PC-3 (cell line): ENCODE data around the gene CIC. TPM values are rescaled to one million over a fixed set of nuclear protein-coding genes. Genes with fewer than 3 reads are reported as not detected.

Source experiments
- ATAC-seq: fragments of 200-7000 bp; cut with Tn5 transposase; 2 replicates; pipeline ENCODE4 v1.9.1; 2020; ENCODE audit warnings: mild to moderate bottlenecking, moderate library complexity
- BruUV-seq: library from RNA; stranded (reverse); fragments of 400-500 nt; replicated peaks from 2 replicates; lab custom pipeline; 2021; lab: Mats Ljungman, UMichigan
- CTCF ChIA-PET: fragments of 300-600 bp; sonication (Branson Sonifier 250); formaldehyde crosslinking; loops from one replicate; lab custom pipeline; 2022; ENCODE audit warnings: antibody characterized with exemption; lab: Charles Lee
- POLR2A ChIA-PET: fragments of 300-600 bp; sonication (Branson Sonifier 250); formaldehyde crosslinking; loops from one replicate; lab custom pipeline; 2022; ENCODE audit warnings: antibody characterized with exemption; ENCODE audit not compliant: unreplicated experiment; lab: Charles Lee
- DNase-seq: peaks from one replicate; pipeline ENCODE4 v3.0.0-alpha.2; 2015
- H2AFZ ChIP-seq: fragments of 300-600 bp; sonication (generic); 2 replicates; pipeline ENCODE4 v1.6.0; 2016; ENCODE audit warnings: antibody characterized with exemption, low read length
- H3F3A ChIP-seq: fragments of 300-600 bp; sonication (generic); one replicate; pipeline ENCODE4 v1.6.0; 2017; ENCODE audit warnings: antibody characterized with exemption, low read length, control low read depth, mild to moderate bottlenecking; ENCODE audit not compliant: unreplicated experiment
- H3K27ac ChIP-seq: fragments of 300-600 bp; sonication (generic); 2 replicates; pipeline ENCODE4 v1.5.1; 2016; ENCODE audit warnings: mild to moderate bottlenecking, low read length
- H3K27me3 ChIP-seq: fragments of 300-600 bp; sonication (generic); 2 replicates; pipeline ENCODE4 v1.6.1; 2016; ENCODE audit warnings: low read length, mixed read lengths
- H3K36me3 ChIP-seq: fragments of 300-600 bp; sonication (generic); 2 replicates; pipeline ENCODE4 v1.6.1; 2016; ENCODE audit warnings: low read depth, mixed run types, low read length, mixed read lengths
- H3K4me1 ChIP-seq: fragments of 300-600 bp; sonication (generic); 2 replicates; pipeline ENCODE4 v1.5.1; 2016; ENCODE audit warnings: low read length; ENCODE audit not compliant: insufficient read depth
- H3K4me2 ChIP-seq: fragments of 300-600 bp; sonication (generic); 2 replicates; pipeline ENCODE4 v1.6.0; 2016; ENCODE audit warnings: low read length
- H3K4me3 ChIP-seq: fragments of 300-600 bp; sonication (generic); 2 replicates; pipeline ENCODE4 v1.5.1; 2016; ENCODE audit warnings: mild to moderate bottlenecking, low read length, mixed read lengths
- H3K79me2 ChIP-seq: fragments of 300-600 bp; sonication (generic); 2 replicates; pipeline ENCODE4 v1.6.1; 2017; ENCODE audit warnings: low read length, mixed read lengths
- H3K9ac ChIP-seq: fragments of 300-600 bp; sonication (generic); 2 replicates; pipeline ENCODE4 v1.6.0; 2016; ENCODE audit warnings: mild to moderate bottlenecking, low read length
- H3K9me2 ChIP-seq: fragments of 300-600 bp; sonication (generic); replicated peaks from 2 replicates; pipeline ENCODE4 v1.6.1; 2016; ENCODE audit warnings: mixed run types, low read length, mixed read lengths
- H3K9me3 ChIP-seq: fragments of 300-600 bp; sonication (generic); 2 replicates; pipeline ENCODE4 v1.6.1; 2016; ENCODE audit warnings: low read length, mixed read lengths
- H4K20me1 ChIP-seq: fragments of 300-600 bp; sonication (generic); 2 replicates; pipeline ENCODE4 v1.6.1; 2016; ENCODE audit warnings: low read length, mixed read lengths
- EZH2 ChIP-seq: fragments of 300-600 bp; sonication (generic); IDR thresholded peaks from one replicate; pipeline ENCODE4 v1.6.1; 2017; ENCODE audit warnings: antibody characterized with exemption, mild to moderate bottlenecking, low read length; ENCODE audit not compliant: unreplicated experiment
- EZH2phosphoT487 ChIP-seq: fragments of 300-600 bp; sonication (generic); IDR thresholded peaks from 2 replicates; pipeline ENCODE4 v1.6.1; 2018; ENCODE audit warnings: mild to moderate bottlenecking, antibody characterized with exemption, low read length, borderline replicate concordance
- intact Hi-C: fragments of 100-400 bp; cut with micrococcal nuclease; formaldehyde crosslinking; loops from 2 replicates; pipeline ENCODE4 v1.9.0; 2023
- total RNA-seq: library from RNA; depleted of rRNA; stranded (reverse); fragments of >200 nt; gene quantifications from 2 replicates; pipeline ENCODE4 v1.2.3, GENCODE V29; 2014
- TF ChIP-seq, protein P1 (sequence below): fragments of 300-600 bp; sonication (generic); conservative IDR thresholded peaks from 2 replicates; pipeline ENCODE4 v1.5.1; 2017; ENCODE audit warnings: antibody characterized with exemption, low read depth, mild to moderate bottlenecking, low read length

CIC gene
- total RNA-seq, 1 experiment from 2014 or later, result 9.8 TPM

- intact Hi-C loops, result no loop called here
- Histone ChIP-seq H4K20me1 (peaks cover 7% of the 10 kb centered on the region), H3K27ac (peak overlapping the region; percentile 37), H3K79me2 (peaks cover 52% of the 10 kb centered on the region), H3K36me3 (no peaks in the 10 kb centered on the region; the same call in 1 of the 2 replicates), H3K27me3 (no peaks in the 10 kb centered on the region), H3K4me3 (peak overlapping the region; percentile 74), H3F3A (no peaks in the 10 kb centered on the region), H3K9me2 (no peaks in the 10 kb centered on the region), H3K9me3 (no peaks in the 10 kb centered on the region), H3K4me2 (peak overlapping the region; percentile 83), H3K9ac (peak overlapping the region; percentile 92), H2AFZ (peak overlapping the region; percentile 47; the same call in 1 of the 2 replicates), H3K4me1 (peaks cover 21% of the 10 kb centered on the region)
- ChIA-PET CTCF (no interaction called here), POLR2A (no interaction called here)
- TF ChIP-seq EZH2 (no peak), EZH2phosphoT487 (no peak)
- TF ChIP-seq, protein P1, sequence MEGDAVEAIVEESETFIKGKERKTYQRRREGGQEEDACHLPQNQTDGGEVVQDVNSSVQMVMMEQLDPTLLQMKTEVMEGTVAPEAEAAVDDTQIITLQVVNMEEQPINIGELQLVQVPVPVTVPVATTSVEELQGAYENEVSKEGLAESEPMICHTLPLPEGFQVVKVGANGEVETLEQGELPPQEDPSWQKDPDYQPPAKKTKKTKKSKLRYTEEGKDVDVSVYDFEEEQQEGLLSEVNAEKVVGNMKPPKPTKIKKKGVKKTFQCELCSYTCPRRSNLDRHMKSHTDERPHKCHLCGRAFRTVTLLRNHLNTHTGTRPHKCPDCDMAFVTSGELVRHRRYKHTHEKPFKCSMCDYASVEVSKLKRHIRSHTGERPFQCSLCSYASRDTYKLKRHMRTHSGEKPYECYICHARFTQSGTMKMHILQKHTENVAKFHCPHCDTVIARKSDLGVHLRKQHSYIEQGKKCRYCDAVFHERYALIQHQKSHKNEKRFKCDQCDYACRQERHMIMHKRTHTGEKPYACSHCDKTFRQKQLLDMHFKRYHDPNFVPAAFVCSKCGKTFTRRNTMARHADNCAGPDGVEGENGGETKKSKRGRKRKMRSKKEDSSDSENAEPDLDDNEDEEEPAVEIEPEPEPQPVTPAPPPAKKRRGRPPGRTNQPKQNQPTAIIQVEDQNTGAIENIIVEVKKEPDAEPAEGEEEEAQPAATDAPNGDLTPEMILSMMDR, result no peak
- DNase-seq, result no peak
- BruUV-seq, result no TSS peak
- no peak for ATAC-seq
Measured at GRCh38 chr19:42220751-42221097, 48.3 kb upstream of the CIC start.

DNA sequence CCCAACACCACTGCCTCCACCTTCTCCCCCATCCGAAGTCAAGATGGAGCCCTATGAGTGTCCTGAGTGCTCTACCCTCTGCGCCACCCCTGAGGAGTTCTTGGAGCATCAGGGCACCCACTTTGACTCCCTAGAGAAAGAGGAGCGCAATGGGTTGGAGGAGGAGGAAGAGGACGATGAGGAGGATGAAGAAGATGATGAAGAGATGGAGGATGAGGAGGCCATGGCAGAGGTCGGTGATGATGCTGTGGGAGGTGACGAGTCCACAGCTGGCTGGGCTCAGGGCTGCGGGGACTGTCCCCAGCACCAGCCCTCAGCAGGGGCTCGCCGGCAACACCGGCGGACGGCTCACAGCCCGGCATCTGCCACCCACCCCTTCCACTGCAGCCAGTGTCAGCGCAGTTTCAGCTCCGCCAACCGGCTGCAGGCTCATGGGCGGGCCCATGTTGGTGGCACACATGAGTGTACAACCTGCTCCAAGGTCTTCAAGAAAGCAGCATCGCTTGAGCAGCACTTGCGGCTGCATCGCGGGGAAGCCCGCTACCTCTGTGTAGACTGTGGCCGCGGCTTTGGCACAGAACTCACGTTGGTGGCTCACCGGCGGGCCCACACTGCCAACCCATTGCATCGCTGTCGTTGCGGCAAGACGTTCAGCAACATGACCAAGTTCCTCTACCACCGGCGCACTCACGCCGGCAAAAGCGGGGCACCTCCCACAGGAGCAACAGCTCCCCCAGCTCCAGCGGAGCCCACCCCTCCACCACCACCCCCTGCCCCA is 43.9 kb upstream of the CIC start:
- ATAC-seq (no peak), DNase-seq (no peak)
- Histone ChIP-seq H3K4me2 (no peak overlapping the region), H3K79me2 (peaks cover 33% of the 10 kb centered on the region), H3F3A (no peaks in the 10 kb centered on the region), H3K9me2 (no peaks in the 10 kb centered on the region), H2AFZ (no peak overlapping the region), H3K4me3 (no peak overlapping the region), H3K36me3 (no peaks in the 10 kb centered on the region; the same call in 1 of the 2 replicates), H3K27me3 (no peaks in the 10 kb centered on the region), H3K4me1 (no peaks in the 10 kb centered on the region), H3K27ac (no peak overlapping the region), H4K20me1 (no peaks in the 10 kb centered on the region), H3K9me3 (no peaks in the 10 kb centered on the region), H3K9ac (no peak overlapping the region)
- ChIA-PET CTCF (no interaction called here), POLR2A (no interaction called here)
- TF ChIP-seq EZH2 (no peak), EZH2phosphoT487 (no peak)
- TF ChIP-seq, protein P1, result no peak
- BruUV-seq, result no TSS peak
- intact Hi-C loops, result no loop called here

GRCh38 chr19:42225718-42226292 is 43.2 kb upstream of the CIC start:
- ChIA-PET CTCF (no interaction called here), POLR2A (no interaction called here)
- DNase-seq, result no peak
- TF ChIP-seq EZH2 (no peak), EZH2phosphoT487 (no peak)
- TF ChIP-seq, protein P1, result no peak
- BruUV-seq, result no TSS peak
- H3F3A ChIP-seq, result no peaks in the 10 kb centered on the region
- intact Hi-C loops, result no loop called here
- H3K4me1 ChIP-seq, result no peaks in the 10 kb centered on the region
- ATAC-seq, result no peak
- no peak overlapping the region for H3K27ac ChIP-seq
- H3K36me3 ChIP-seq, result no peaks in the 10 kb centered on the region; the same call in 1 of the 2 replicates
- H3K9me3 ChIP-seq, result no peaks in the 10 kb centered on the region
- no peaks in the 10 kb centered on the region for H3K27me3 ChIP-seq
- no peak overlapping the region for H2AFZ ChIP-seq
- no peak overlapping the region for H3K9ac ChIP-seq
- no peak overlapping the region for H3K4me2 ChIP-seq
- H3K79me2 ChIP-seq, result peaks cover 26% of the 10 kb centered on the region
- H3K9me2 ChIP-seq, result no peaks in the 10 kb centered on the region
- no peak overlapping the region for H3K4me3 ChIP-seq
- no peaks in the 10 kb centered on the region for H4K20me1 ChIP-seq
